Measurements from ENCODE around the gene KLHL10. TPM values are rescaled to one million over a fixed set of nuclear protein-coding genes. Genes with fewer than 3 reads are reported as not detected.
A peak's percentile ranks its signal among the peaks of the same experiment; 100 is the strongest.

The KLHL10 gene
- total and polyA plus RNA-seq, 2 of the 13 experiments (the other 11 are each of a cell fraction or from before 2014, with no cell fraction given): 0.04 to 0.08 TPM

- TF ChIP-seq ZNF142 (CRISPR knock-in tag; IDR thresholded peaks at IDR 0.05) (no peak), CENPX (CRISPR knock-in tag; IDR thresholded peaks at IDR 0.05) (no peak), ZNF235 (CRISPR knock-in tag; IDR thresholded peaks at IDR 0.05; ENCODE audit: borderline replicate concordance) (no peak; the same call in 1 of the 2 replicates), SIX4 (CRISPR knock-in tag; IDR thresholded peaks at IDR 0.05) (peak; percentile 70), SRY (CRISPR knock-in tag; IDR thresholded peaks at IDR 0.05) (no peak), RBAK (CRISPR knock-in tag; IDR thresholded peaks at IDR 0.05) (no peak), ZKSCAN5 (CRISPR knock-in tag; IDR thresholded peaks at IDR 0.05) (no peak), ZNF281 (CRISPR knock-in tag; IDR thresholded peaks at IDR 0.05; ENCODE audit: borderline replicate concordance) (peak; percentile 97), DDIT3 (CRISPR knock-in tag; IDR thresholded peaks at IDR 0.05) (no peak), GPN1 (CRISPR knock-in tag; IDR thresholded peaks at IDR 0.05; ENCODE audit: borderline replicate concordance) (no peak; the same call in 1 of the 2 replicates), SIN3B (IDR thresholded peaks at IDR 0.05; ENCODE audit: low read length) (peak; percentile 79; the same call in 1 of the 2 replicates), MIER3 (CRISPR knock-in tag; IDR thresholded peaks at IDR 0.05; ENCODE audit: borderline replicate concordance) (no peak), ZNF225 (CRISPR knock-in tag; IDR thresholded peaks at IDR 0.05) (no peak), RFX5 (IDR thresholded peaks at IDR 0.05; ENCODE audit: low read depth, low read length) (no peak), ERF (CRISPR knock-in tag; IDR thresholded peaks at IDR 0.05) (no peak; the same call in 1 of the 2 replicates)
- TF ChIP-seq, protein P1, sequence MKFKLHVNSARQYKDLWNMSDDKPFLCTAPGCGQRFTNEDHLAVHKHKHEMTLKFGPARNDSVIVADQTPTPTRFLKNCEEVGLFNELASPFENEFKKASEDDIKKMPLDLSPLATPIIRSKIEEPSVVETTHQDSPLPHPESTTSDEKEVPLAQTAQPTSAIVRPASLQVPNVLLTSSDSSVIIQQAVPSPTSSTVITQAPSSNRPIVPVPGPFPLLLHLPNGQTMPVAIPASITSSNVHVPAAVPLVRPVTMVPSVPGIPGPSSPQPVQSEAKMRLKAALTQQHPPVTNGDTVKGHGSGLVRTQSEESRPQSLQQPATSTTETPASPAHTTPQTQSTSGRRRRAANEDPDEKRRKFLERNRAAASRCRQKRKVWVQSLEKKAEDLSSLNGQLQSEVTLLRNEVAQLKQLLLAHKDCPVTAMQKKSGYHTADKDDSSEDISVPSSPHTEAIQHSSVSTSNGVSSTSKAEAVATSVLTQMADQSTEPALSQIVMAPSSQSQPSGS (CRISPR knock-in tag; IDR thresholded peaks at IDR 0.05): peak; percentile 52; the same call in 1 of the 2 replicates
Observed at GRCh38 chr17:41812381-41813151, 25.1 kb upstream of the KLHL10 start, which contains the start of gene FKBP10 (continued).
